DMS53 (cell line): ENCODE measurements around the gene LZTR1.

ENCODE experiments used
- DNase-seq: peaks from one replicate; lab custom pipeline; 2025; lab: John Stamatoyannopoulos, UW

The LZTR1 gene

GRCh38 chr22:20965888-20966855, 15.9 kb upstream of the LZTR1 start:
- no peak for DNase-seq

- DNase-seq: no peak
Observed at GRCh38 chr22:20966883-20967696, 15.0 kb upstream of the LZTR1 start, which contains the start of gene AIFM3. Gene AIFM3 (plus strand): TSS chr22:20967255. CDS start chr22:20967945, 690 bp downstream.

GRCh38 chr22:20967697-20968211, 14.3 kb upstream of the LZTR1 start:
- DNase-seq: no peak

- DNase-seq: no peak
Observed at GRCh38 chr22:20968281-20968977, 13.7 kb upstream of the LZTR1 start.

GRCh38 chr22:20970939-20971657, 11.0 kb upstream of the LZTR1 start:
- no peak for DNase-seq

- DNase-seq: peak; percentile 32
Observed at GRCh38 chr22:20972014-20972694, 9.9 kb upstream of the LZTR1 start.

GRCh38 chr22:20972933-20973577, 9.0 kb upstream of the LZTR1 start:
- no peak for DNase-seq

- no peak for DNase-seq
Observed at GRCh38 chr22:20973634-20974286, 8.3 kb upstream of the LZTR1 start.

- DNase-seq: no peak
Observed at GRCh38 chr22:20974336-20974955, 7.7 kb upstream of the LZTR1 start.

- no peak for DNase-seq
Observed at GRCh38 chr22:20975541-20976290, 6.4 kb upstream of the LZTR1 start.

- DNase-seq: no peak
Observed at GRCh38 chr22:20976291-20976877, 5.7 kb upstream of the LZTR1 start.

- no peak for DNase-seq
Observed at GRCh38 chr22:20977019-20977418, 5.1 kb upstream of the LZTR1 start.

GRCh38 chr22:20977516-20978170, 4.5 kb upstream of the LZTR1 start:
- no peak for DNase-seq

GRCh38 chr22:20978419-20978818, 3.7 kb upstream of the LZTR1 start:
- DNase-seq: no peak

- no peak for DNase-seq
Observed at GRCh38 chr22:20979243-20979809, 2.8 kb upstream of the LZTR1 start.

- DNase-seq: no peak
Observed at GRCh38 chr22:20979940-20980453, 2.1 kb upstream of the LZTR1 start.

GRCh38 chr22:20980523-20980922, 1.6 kb upstream of the LZTR1 start:
- no peak for DNase-seq
